GM12878 (cell line): ENCODE results near the gene PRDM12. TPM values are rescaled to one million over a fixed set of nuclear protein-coding genes. Genes with fewer than 3 reads are reported as not detected.

Source experiments
- ATAC-seq: fragments of 200-7000 bp; cut with Tn5 transposase; 3 replicates; pipeline ENCODE4 v1.9.1; 2020; ENCODE audit warnings: mild to moderate bottlenecking, moderate library complexity
- BruUV-seq: library from RNA; stranded (reverse); fragments of 400-500 nt; replicated peaks from 2 replicates; lab custom pipeline; 2021; lab: Mats Ljungman, UMichigan
- CTCF ChIA-PET: fragments of 300-600 bp; sonication (Branson Sonifier 250); formaldehyde crosslinking; extraction: SDS; loops from one replicate; lab custom pipeline; 2021; ENCODE audit warnings: inconsistent platforms; lab: Yijun Ruan, JAX
- POLR2A ChIA-PET: fragments of 350-600 bp; formaldehyde crosslinking; extraction: SDS; loops from one replicate; lab custom pipeline; 2021; ENCODE audit warnings: inconsistent platforms; lab: Charles Lee
- RAD21 ChIA-PET: fragments of 300-600 bp; sonication (Branson Sonifier 250); formaldehyde crosslinking; loops from one replicate; lab custom pipeline; 2023; ENCODE audit warnings: antibody characterized with exemption; ENCODE audit not compliant: unreplicated experiment; lab: Charles Lee
- SMC1A ChIA-PET: fragments of 300-600 bp; sonication (Branson Sonifier 250); formaldehyde crosslinking; loops from one replicate; lab custom pipeline; 2023; ENCODE audit not compliant: unreplicated experiment, uncharacterized antibody; lab: Charles Lee
- DNase-seq: peaks from one replicate; pipeline ENCODE4 v3.0.0-alpha.2; 2011; ENCODE audit warnings: low read depth, low spot score
- FAIRE-seq: peaks from 3 replicates; lab custom pipeline; 2011; peaks lifted over from hg19 to GRCh38; lab: Jason Lieb, UNC
- H2AFZ ChIP-seq: 2 replicates; pipeline ENCODE4 v1.6.0; 2011; ENCODE audit warnings: low read depth, low read length, control low read depth; ENCODE audit not compliant: control insufficient read depth
- H3K27ac ChIP-seq: 2 replicates; pipeline ENCODE4 v1.5.1; 2011; ENCODE audit warnings: control low read depth; ENCODE audit not compliant: control insufficient read depth, insufficient read depth
- H3K27me3 ChIP-seq, 2 experiments: replicated peaks in 1 of 2; 2 replicates each; pipeline versions ENCODE4 v1.6.0 to v1.6.1; 2011; ENCODE audit warnings: low read length in 1 of 2; ENCODE audit not compliant: control insufficient read depth in 2 of 2, insufficient read depth in 2 of 2
- H3K36me3 ChIP-seq, 2 experiments: 2 replicates each; pipeline ENCODE4 v1.5.1; 2011; ENCODE audit warnings: low read length in 1 of 2; ENCODE audit not compliant: control insufficient read depth in 2 of 2, insufficient read depth in 2 of 2
- H3K4me1 ChIP-seq: 2 replicates; pipeline ENCODE4 v1.6.1; 2011; ENCODE audit warnings: mild to moderate bottlenecking, low read length, moderate library complexity, mixed read lengths; ENCODE audit not compliant: control insufficient read depth, insufficient read depth
- H3K4me2 ChIP-seq: 2 replicates; pipeline ENCODE4 v1.6.0; 2011; ENCODE audit warnings: control low read depth; ENCODE audit not compliant: control insufficient read depth, insufficient read depth
- H3K4me3 ChIP-seq: fragments of 200-600 bp; sonication (generic); 2 replicates; pipeline ENCODE4 v1.5.1; 2016
- H3K79me2 ChIP-seq: 2 replicates; pipeline ENCODE4 v1.6.0; 2011; ENCODE audit warnings: low read length; ENCODE audit not compliant: control insufficient read depth, insufficient read depth
- H3K9ac ChIP-seq: 2 replicates; pipeline ENCODE4 v1.8.0; 2011; ENCODE audit warnings: low read length, control low read depth, mixed read lengths; ENCODE audit not compliant: control insufficient read depth, insufficient read depth
- H3K9me3 ChIP-seq: replicated peaks from 3 replicates; pipeline ENCODE4 v1.5.1; 2011; ENCODE audit warnings: mild to moderate bottlenecking, low read length; ENCODE audit not compliant: control insufficient read depth, insufficient read depth
- H4K20me1 ChIP-seq: 2 replicates; pipeline ENCODE4 v1.6.0; 2011; ENCODE audit not compliant: control insufficient read depth, insufficient read depth
- ATF7 ChIP-seq: fragments of 450-650 bp; IDR thresholded peaks from 2 replicates; pipeline ENCODE4 v1.6.1; 2016; ENCODE audit warnings: low read depth, mild to moderate bottlenecking
- BRCA1 ChIP-seq: IDR thresholded peaks from 2 replicates; pipeline ENCODE4 v1.6.1; 2011; ENCODE audit warnings: low read depth, low read length, improper control_type of control experiment
- CEBPB ChIP-seq, 2 experiments: fragments of 150-350 bp in 1 of 2; IDR thresholded peaks; 2 replicates each; pipeline ENCODE4 v1.6.1; 2012 to 2014; ENCODE audit warnings: low read depth in 2 of 2, low read length in 2 of 2, borderline replicate concordance in 1 of 2, inconsistent platforms in 1 of 2
- EED ChIP-seq: sonication (generic); IDR thresholded peaks from 2 replicates; pipeline ENCODE4 v1.6.1; 2016; ENCODE audit warnings: antibody characterized with exemption, low read depth
- IKZF1 ChIP-seq: fragments of 450-650 bp; conservative IDR thresholded peaks from 2 replicates; pipeline ENCODE4 v1.6.1; 2017; ENCODE audit warnings: antibody characterized with exemption, mild to moderate bottlenecking
- MTA2 ChIP-seq: fragments of 450-650 bp; IDR thresholded peaks from 2 replicates; pipeline ENCODE4 v1.6.1; 2016; ENCODE audit warnings: low read depth, mild to moderate bottlenecking, moderate library complexity
- NR2F1 ChIP-seq: fragments of 450-650 bp; conservative IDR thresholded peaks from 2 replicates; pipeline ENCODE4 v1.6.1; 2017; ENCODE audit warnings: mild to moderate bottlenecking
- TCF7 ChIP-seq: IDR thresholded peaks from 2 replicates; pipeline ENCODE4 v1.6.1; 2014; ENCODE audit warnings: antibody characterized with exemption, borderline replicate concordance
- WGBS: methylation state at CpG from one replicate; pipeline ENCODE4 v1.1.6; 2016; ENCODE audit warnings: low lambda C conversion rate; ENCODE audit not compliant: insufficient replicate concordance, insufficient coverage; ENCODE audit errors: missing lambda C conversion rate; 5-methylcytosine and 5-hydroxymethylcytosine counted together
- in situ Hi-C: fragments of 300-500 bp; cut with MboI; formaldehyde crosslinking; loops from 9 replicates; pipeline ENCODE4 v1.14.3; 2018; ENCODE audit warnings: mixed read lengths
- intact Hi-C: fragments of 100-400 bp; cut with micrococcal nuclease; formaldehyde crosslinking; loops from one replicate; pipeline ENCODE4 v1.14.2; 2022; ENCODE audit not compliant: unreplicated experiment
- polyA plus RNA-seq, 11 experiments: library from polyadenylated mRNA; depleted of rRNA in 4 of 11; unstranded in 6 of 11; stranded (reverse) in 5 of 11; fragments of >200 nt; fragmentation: Nextera tagmentation in 4 of 11; fragmentation: Illumina TruSeq in 1 of 11; extraction: Ambion mirVana in 4 of 11; extraction: Trizol in 1 of 11; gene quantifications; 1 replicate in 1 of 11; 2 replicates in 10 of 11; pipeline versions ENCODE4 v1.2.1 to v1.2.3, GENCODE V29; 2011 to 2016; ENCODE audit warnings: inconsistent platforms in 2 of 11, missing spikeins in 2 of 11, low read depth in 1 of 11
- total RNA-seq, 4 experiments: library from RNA; depleted of rRNA in 3 of 4; stranded (reverse); fragments of >200 nt in 3 of 4; fragmentation: Illumina TruSeq in 1 of 4; extraction: Trizol in 1 of 4; gene quantifications; 2 replicates each; pipeline versions ENCODE4 v1.2.1 to v1.2.3, GENCODE V29; 2013 to 2021

PRDM12 gene
- total and polyA plus RNA-seq, 10 of the 15 experiments (the other 5 are each of a cell fraction or from before 2014, with no cell fraction given) = not detected

- peak overlapping the region; percentile 78 for H3K4me2 ChIP-seq
- DNase-seq (no peak), FAIRE-seq (no peak), ATAC-seq (no peak)
- SMC1A ChIA-PET = interaction anchor here (0.8 to 2.6 kb wide), 17 partner anchors 11 to 151 kb away, joined by 3 to 10 read pairs (median 4); no protein-coding TSS in a partner anchor
- TF ChIP-seq CEBPB (IDR thresholded peaks at IDR 0.05; ENCODE audit: borderline replicate concordance in 1 of 2, low read depth in 2 of 2, low read length in 2 of 2) (no peak), EED (no peak)
- peaks cover 43% of the 10 kb centered on the region for H3K79me2 ChIP-seq
- CTCF ChIA-PET = interaction anchor here (0.7 to 2.2 kb wide), 16 partner anchors 9 to 331 kb away, joined by 3 to 28 read pairs (median 5); no protein-coding TSS in a partner anchor
- H3K9ac ChIP-seq = peak overlapping the region; percentile 48; the same call in 1 of the 2 replicates
- POLR2A ChIA-PET = interaction anchor here (0.6 to 1.5 kb wide), 5 partner anchors 21 to 798 kb away, joined by 3 to 5 read pairs (median 4); partner anchors contain the start of gene ABL1
- H3K27ac ChIP-seq = no peak overlapping the region
- H3K4me1 ChIP-seq = no peaks in the 10 kb centered on the region
- 77% methylated on average over 3 of the region's 3 CpGs for WGBS
- H3K4me3 ChIP-seq = peak overlapping the region; percentile 98
- no peaks in the 10 kb centered on the region for H3K36me3 ChIP-seq
- H3K9me3 ChIP-seq = no peaks in the 10 kb centered on the region
- H3K27me3 ChIP-seq = no peaks in the 10 kb centered on the region
- no TSS peak for BruUV-seq
- intact Hi-C loops = loop anchor here (10.0 kb wide), 1 partner anchor 120 kb away; the partner anchor contains the start of gene ABL1
- no peak overlapping the region for H2AFZ ChIP-seq
- no peaks in the 10 kb centered on the region for H4K20me1 ChIP-seq
- in situ Hi-C loops = no loop called here
- RAD21 ChIA-PET = interaction anchor here (0.8 to 1.4 kb wide), 7 partner anchors 11 to 328 kb away, joined by 3 to 5 read pairs (median 3); no protein-coding TSS in a partner anchor
These were observed 50.9 kb downstream of the PRDM12 start for GRCh38 chr9:130715270-130715669.

GRCh38 chr9:130718562-130718961 lies 54.2 kb downstream of the PRDM12 start:
- intact Hi-C loops = loop anchor here (10.0 kb wide), 1 partner anchor 116 kb away; the partner anchor contains the start of gene ABL1
- WGBS = 100% methylated on average over 3 of the region's 3 CpGs
- no peak overlapping the region for H3K4me3 ChIP-seq
- H3K9me3 ChIP-seq = no peaks in the 10 kb centered on the region
- no peaks in the 10 kb centered on the region for H3K4me1 ChIP-seq
- H3K4me2 ChIP-seq = no peak overlapping the region
- SMC1A ChIA-PET = interaction anchor here (0.7 to 1.0 kb wide), 2 partner anchors 18 to 19 kb away, joined by 3 to 6 read pairs; no protein-coding TSS in a partner anchor
- ATAC-seq (no peak), FAIRE-seq (no peak), DNase-seq (no peak)
- in situ Hi-C loops = no loop called here
- no peak overlapping the region for H3K9ac ChIP-seq
- no TSS peak for BruUV-seq
- TF ChIP-seq NR2F1 = no peak
- no peak for TF ChIP-seq BRCA1
- no peak for TF ChIP-seq EED
- TF ChIP-seq ATF7 = no peak
- no peak for TF ChIP-seq IKZF1
- TF ChIP-seq MTA2 = no peak
- no peak for TF ChIP-seq TCF7
- POLR2A ChIA-PET = no interaction called here
- H3K27me3 ChIP-seq = no peaks in the 10 kb centered on the region
- no peak overlapping the region for H3K27ac ChIP-seq
- RAD21 ChIA-PET = no interaction called here
- H4K20me1 ChIP-seq = no peaks in the 10 kb centered on the region
- H2AFZ ChIP-seq = no peak overlapping the region
- H3K36me3 ChIP-seq = no peaks in the 10 kb centered on the region
- H3K79me2 ChIP-seq = peaks cover 41% of the 10 kb centered on the region
- CTCF ChIA-PET = no interaction called here
